Measurements from ENCODE around the gene XRCC2. TPM values are rescaled to one million over a fixed set of nuclear protein-coding genes. Genes with fewer than 3 reads are reported as not detected.

Gene XRCC2
- total and polyA plus RNA-seq, 2 experiments from 2014 or later, result 18.9 to 33.2 TPM

DNA sequence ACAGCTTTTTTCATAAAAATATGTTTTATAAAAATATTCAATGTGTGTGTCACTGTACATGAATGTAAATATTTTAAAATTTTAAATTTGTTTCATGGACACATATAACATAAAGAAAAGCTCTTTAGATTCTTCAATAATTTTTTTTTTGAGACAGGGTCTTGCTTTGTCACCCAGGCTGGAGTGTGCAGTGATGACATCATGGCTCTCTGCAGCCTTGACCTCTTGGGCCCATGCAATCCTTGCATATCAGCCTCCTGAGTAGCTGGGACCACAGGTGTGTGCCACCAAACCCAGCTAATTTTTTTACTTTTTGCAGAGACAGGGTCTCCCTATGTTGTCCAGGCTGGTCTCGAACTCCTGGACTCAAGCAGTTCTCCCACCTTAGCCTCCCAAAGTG, 9.9 kb downstream of the XRCC2 start:
- no peaks in the 10 kb centered on the region for H3K9me2 ChIP-seq (ENCODE audit: insufficient read depth)
- H3K27ac ChIP-seq (ENCODE audit: low read depth), result no peak overlapping the region; the same call in 1 of the 2 replicates
- Mint-ChIP-seq H3K36me3 (ENCODE audit: low read depth) (peaks cover 59% of the 10 kb centered on the region), H3K27me3 (ENCODE audit: insufficient read depth, low read depth, poor library complexity) (peaks cover 2% of the 10 kb centered on the region), H3K9me3 (no peaks in the 10 kb centered on the region), H3K4me1 (peaks cover 5% of the 10 kb centered on the region; the same call in 1 of the 3 replicates), H3K27ac (no peak overlapping the region), H3K4me3 (no peak overlapping the region)
- peaks cover 98% of the 10 kb centered on the region for H3K79me2 ChIP-seq (replicated peaks; ENCODE audit: insufficient read depth)
- TF ChIP-seq EZH2 (IDR thresholded peaks at IDR 0.05; ENCODE audit: low read depth, unreplicated experiment), result no peak
- TF ChIP-seq STAT1 (IDR thresholded peaks at IDR 0.05; ENCODE audit: unreplicated experiment), result no peak
- no peak for TF ChIP-seq ZNF114 (CRISPR knock-in tag; IDR thresholded peaks at IDR 0.05)
- no peak for TF ChIP-seq JUNB (IDR thresholded peaks at IDR 0.05; ENCODE audit: unreplicated experiment)
- no peak for TF ChIP-seq POLR2AphosphoS5 (IDR thresholded peaks at IDR 0.05; ENCODE audit: low read depth)
- TF ChIP-seq EZH2phosphoT487 (IDR thresholded peaks at IDR 0.05; ENCODE audit: unreplicated experiment), result no peak
- TF ChIP-seq, protein P1, sequence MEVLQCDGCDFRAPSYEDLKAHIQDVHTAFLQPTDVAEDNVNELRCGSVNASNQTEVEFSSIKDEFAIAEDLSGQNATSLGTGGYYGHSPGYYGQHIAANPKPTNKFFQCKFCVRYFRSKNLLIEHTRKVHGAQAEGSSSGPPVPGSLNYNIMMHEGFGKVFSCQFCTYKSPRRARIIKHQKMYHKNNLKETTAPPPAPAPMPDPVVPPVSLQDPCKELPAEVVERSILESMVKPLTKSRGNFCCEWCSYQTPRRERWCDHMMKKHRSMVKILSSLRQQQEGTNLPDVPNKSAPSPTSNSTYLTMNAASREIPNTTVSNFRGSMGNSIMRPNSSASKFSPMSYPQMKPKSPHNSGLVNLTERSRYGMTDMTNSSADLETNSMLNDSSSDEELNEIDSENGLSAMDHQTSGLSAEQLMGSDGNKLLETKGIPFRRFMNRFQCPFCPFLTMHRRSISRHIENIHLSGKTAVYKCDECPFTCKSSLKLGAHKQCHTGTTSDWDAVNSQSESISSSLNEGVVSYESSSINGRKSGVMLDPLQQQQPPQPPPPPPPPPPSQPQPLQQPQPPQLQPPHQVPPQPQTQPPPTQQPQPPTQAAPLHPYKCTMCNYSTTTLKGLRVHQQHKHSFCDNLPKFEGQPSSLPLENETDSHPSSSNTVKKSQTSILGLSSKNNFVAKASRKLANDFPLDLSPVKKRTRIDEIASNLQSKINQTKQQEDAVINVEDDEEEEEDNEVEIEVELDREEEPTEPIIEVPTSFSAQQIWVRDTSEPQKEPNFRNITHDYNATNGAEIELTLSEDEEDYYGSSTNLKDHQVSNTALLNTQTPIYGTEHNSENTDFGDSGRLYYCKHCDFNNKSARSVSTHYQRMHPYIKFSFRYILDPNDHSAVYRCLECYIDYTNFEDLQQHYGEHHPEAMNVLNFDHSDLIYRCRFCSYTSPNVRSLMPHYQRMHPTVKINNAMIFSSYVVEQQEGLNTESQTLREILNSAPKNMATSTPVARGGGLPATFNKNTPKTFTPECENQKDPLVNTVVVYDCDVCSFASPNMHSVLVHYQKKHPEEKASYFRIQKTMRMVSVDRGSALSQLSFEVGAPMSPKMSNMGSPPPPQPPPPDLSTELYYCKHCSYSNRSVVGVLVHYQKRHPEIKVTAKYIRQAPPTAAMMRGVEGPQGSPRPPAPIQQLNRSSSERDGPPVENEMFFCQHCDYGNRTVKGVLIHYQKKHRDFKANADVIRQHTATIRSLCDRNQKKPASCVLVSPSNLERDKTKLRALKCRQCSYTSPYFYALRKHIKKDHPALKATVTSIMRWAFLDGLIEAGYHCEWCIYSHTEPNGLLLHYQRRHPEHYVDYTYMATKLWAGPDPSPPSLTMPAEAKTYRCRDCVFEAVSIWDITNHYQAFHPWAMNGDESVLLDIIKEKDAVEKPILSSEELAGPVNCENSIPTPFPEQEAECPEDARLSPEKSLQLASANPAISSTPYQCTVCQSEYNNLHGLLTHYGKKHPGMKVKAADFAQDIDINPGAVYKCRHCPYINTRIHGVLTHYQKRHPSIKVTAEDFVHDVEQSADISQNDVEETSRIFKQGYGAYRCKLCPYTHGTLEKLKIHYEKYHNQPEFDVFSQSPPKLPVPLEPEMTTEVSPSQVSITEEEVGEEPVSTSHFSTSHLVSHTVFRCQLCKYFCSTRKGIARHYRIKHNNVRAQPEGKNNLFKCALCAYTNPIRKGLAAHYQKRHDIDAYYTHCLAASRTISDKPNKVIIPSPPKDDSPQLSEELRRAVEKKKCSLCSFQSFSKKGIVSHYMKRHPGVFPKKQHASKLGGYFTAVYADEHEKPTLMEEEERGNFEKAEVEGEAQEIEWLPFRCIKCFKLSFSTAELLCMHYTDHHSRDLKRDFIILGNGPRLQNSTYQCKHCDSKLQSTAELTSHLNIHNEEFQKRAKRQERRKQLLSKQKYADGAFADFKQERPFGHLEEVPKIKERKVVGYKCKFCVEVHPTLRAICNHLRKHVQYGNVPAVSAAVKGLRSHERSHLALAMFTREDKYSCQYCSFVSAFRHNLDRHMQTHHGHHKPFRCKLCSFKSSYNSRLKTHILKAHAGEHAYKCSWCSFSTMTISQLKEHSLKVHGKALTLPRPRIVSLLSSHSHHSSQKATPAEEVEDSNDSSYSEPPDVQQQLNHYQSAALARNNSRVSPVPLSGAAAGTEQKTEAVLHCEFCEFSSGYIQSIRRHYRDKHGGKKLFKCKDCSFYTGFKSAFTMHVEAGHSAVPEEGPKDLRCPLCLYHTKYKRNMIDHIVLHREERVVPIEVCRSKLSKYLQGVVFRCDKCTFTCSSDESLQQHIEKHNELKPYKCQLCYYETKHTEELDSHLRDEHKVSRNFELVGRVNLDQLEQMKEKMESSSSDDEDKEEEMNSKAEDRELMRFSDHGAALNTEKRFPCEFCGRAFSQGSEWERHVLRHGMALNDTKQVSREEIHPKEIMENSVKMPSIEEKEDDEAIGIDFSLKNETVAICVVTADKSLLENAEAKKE (CRISPR knock-in tag; IDR thresholded peaks at IDR 0.05), result no peak
- TF ChIP-seq CREB1 (CRISPR knock-in tag; IDR thresholded peaks at IDR 0.05; ENCODE audit: low read depth), result no peak
- TF ChIP-seq ZNF331 (CRISPR knock-in tag; IDR thresholded peaks at IDR 0.05; ENCODE audit: low read depth), result no peak
- ATAC-seq, result no peak
- no peak overlapping the region for H3K4me3 ChIP-seq
- no peak overlapping the region for H3K4me2 ChIP-seq
- no peaks in the 10 kb centered on the region; the same call in 1 of the 2 replicates for H3F3A ChIP-seq (replicated peaks; ENCODE audit: low read depth)
- no peaks in the 10 kb centered on the region for H3K27me3 ChIP-seq (ENCODE audit: insufficient read depth)
- H3K36me3 ChIP-seq (ENCODE audit: insufficient read depth), result peaks cover 9% of the 10 kb centered on the region
- peaks cover 70% of the 10 kb centered on the region for H4K20me1 ChIP-seq (replicated peaks; ENCODE audit: insufficient read depth)
- DNase-seq (ENCODE audit: low spot score), result no peak
- H3K4me1 ChIP-seq (ENCODE audit: insufficient read depth), result no peaks in the 10 kb centered on the region
- H2AFZ ChIP-seq, result no peak overlapping the region

All from GM23338 (cell line).